K562 (cell line): Measurements from ENCODE around the gene MPIG6B. TPM values are rescaled to one million over a fixed set of nuclear protein-coding genes. Genes with fewer than 3 reads are reported as not detected.

Source experiments
- CBX3 ChIP-seq, 2 experiments: IDR thresholded peaks; 1 replicate in 1 of 2; 2 replicates in 1 of 2; pipeline ENCODE4 v1.6.1; 2012; ENCODE audit warnings: inconsistent platforms in 2 of 2, low read length in 2 of 2, borderline replicate concordance in 1 of 2, control low read depth in 1 of 2
- CTCF ChIP-seq, 3 experiments: IDR thresholded peaks in 2 of 3; conservative IDR thresholded peaks in 1 of 3; 2 replicates each; pipeline ENCODE4 v1.5.1; 2011 to 2012; ENCODE audit warnings: low read length in 3 of 3, mild to moderate bottlenecking in 3 of 3, control low read depth in 2 of 3, improper control_type of control experiment in 1 of 3, inconsistent platforms in 1 of 3, low read depth in 1 of 3, mixed read lengths in 1 of 3, moderate library complexity in 1 of 3; ENCODE audit not compliant: insufficient read depth in 2 of 3
- DACH1 ChIP-seq: fragments of 450-650 bp; IDR thresholded peaks from 2 replicates; pipeline ENCODE4 v1.6.1; 2018; ENCODE audit not compliant: partially characterized antibody
- DMBX1 ChIP-seq: fragments of 250-450 bp; sonication (Bioruptor Pico); IDR thresholded peaks from 2 replicates; pipeline ENCODE4 v1.8.0; 2022; ENCODE audit warnings: inconsistent platforms, mild to moderate bottlenecking, moderate library complexity, borderline replicate concordance
- FIP1L1 ChIP-seq: fragments of 200-400 bp; formaldehyde crosslinking; IDR thresholded peaks from 2 replicates; pipeline ENCODE4 v1.6.1; 2018; ENCODE audit warnings: mild to moderate bottlenecking, low read depth, low read length; ENCODE audit not compliant: poor library complexity, severe bottlenecking
- FOXM1 ChIP-seq, 2 experiments: fragments of 450-650 bp in 1 of 2; sonication (generic) in 1 of 2; formaldehyde crosslinking in 1 of 2; IDR thresholded peaks; 2 replicates each; pipeline versions ENCODE4 v1.6.1 to v1.9.0; 2017 to 2022; ENCODE audit warnings: low read depth in 2 of 2, mild to moderate bottlenecking in 2 of 2, missing genetic modification reagents in 1 of 2, moderate library complexity in 1 of 2
- GATAD2A ChIP-seq: fragments of 450-650 bp; IDR thresholded peaks from 2 replicates; pipeline ENCODE4 v1.6.1; 2017
- GTF2A2 ChIP-seq: IDR thresholded peaks from 2 replicates; pipeline ENCODE4 v1.6.1; 2016; ENCODE audit warnings: mild to moderate bottlenecking, missing genetic modification characterization, missing compliant biosample characterization
- HDAC1 ChIP-seq, 2 experiments: fragments of 450-650 bp; IDR thresholded peaks; 2 replicates each; pipeline ENCODE4 v1.6.1; 2016 to 2017; ENCODE audit warnings: inconsistent platforms in 1 of 2, mild to moderate bottlenecking in 1 of 2, moderate library complexity in 1 of 2
- MAFK ChIP-seq: IDR thresholded peaks from 2 replicates; pipeline ENCODE4 v1.6.1; 2011; ENCODE audit warnings: low read length, improper control_type of control experiment
- MYC ChIP-seq, 2 experiments: fragments of 250-450 bp in 1 of 2; sonication (Bioruptor Pico) in 1 of 2; IDR thresholded peaks; 2 replicates each; pipeline versions ENCODE4 v1.5.1 to v1.6.1; 2012 to 2021; ENCODE audit warnings: low read depth in 2 of 2, borderline replicate concordance in 1 of 2, improper control_type of control experiment in 1 of 2, low read length in 1 of 2, mild to moderate bottlenecking in 1 of 2, moderate library complexity in 1 of 2
- PATZ1 ChIP-seq: fragments of 250-450 bp; sonication (Bioruptor Pico); IDR thresholded peaks from 2 replicates; pipeline ENCODE4 v1.5.0; 2020; ENCODE audit warnings: mild to moderate bottlenecking, borderline replicate concordance
- SIN3A ChIP-seq, 2 experiments: fragments of 150-350 bp in 1 of 2; IDR thresholded peaks; 2 replicates each; pipeline ENCODE4 v1.6.1; 2011 to 2016; ENCODE audit warnings: borderline replicate concordance in 2 of 2, low read depth in 2 of 2, low read length in 2 of 2, mild to moderate bottlenecking in 2 of 2, moderate library complexity in 2 of 2; ENCODE audit not compliant: control insufficient read depth in 1 of 2
- ZNF124 ChIP-seq: sonication (generic); formaldehyde crosslinking; IDR thresholded peaks from 2 replicates; pipeline ENCODE4 v1.8.1; 2022; ENCODE audit warnings: missing genetic modification reagents
- ZNF280A ChIP-seq: fragments of 450-650 bp; IDR thresholded peaks from 2 replicates; pipeline ENCODE4 v1.6.1; 2018; ENCODE audit warnings: mild to moderate bottlenecking, low read depth; ENCODE audit not compliant: partially characterized antibody
- polyA plus RNA-seq, 8 experiments: library from polyadenylated mRNA; depleted of rRNA in 4 of 8; stranded (reverse) in 5 of 8; unstranded in 3 of 8; fragments of >200 nt; fragmentation: Nextera tagmentation in 2 of 8; fragmentation: Illumina TruSeq in 1 of 8; extraction: Ambion mirVana in 2 of 8; extraction: Trizol in 1 of 8; gene quantifications; 2 replicates each; pipeline versions ENCODE4 v1.2.1 to v1.2.3, GENCODE V29; 2011 to 2014; ENCODE audit warnings: inconsistent platforms in 1 of 8, missing spikeins in 1 of 8
- total RNA-seq, 7 experiments: library from RNA; depleted of rRNA in 6 of 7; stranded (reverse); fragments of >200 nt in 6 of 7; fragmentation: Illumina TruSeq in 2 of 7; extraction: Trizol in 2 of 7; gene quantifications; 2 replicates each; pipeline versions ENCODE4 v1.2.1 to v1.2.3, GENCODE V29; 2011 to 2021; ENCODE audit warnings: low replicate concordance in 1 of 7
- TF ChIP-seq, protein P1 (sequence below): fragments of 250-450 bp; sonication (Bioruptor Pico); IDR thresholded peaks from 2 replicates; pipeline ENCODE4 v1.5.0; 2021
- TF ChIP-seq, protein P2 (sequence below): IDR thresholded peaks from 2 replicates; pipeline ENCODE4 v1.6.1; 2016; ENCODE audit warnings: missing genetic modification characterization, missing compliant biosample characterization

MPIG6B gene
- total and polyA plus RNA-seq, 9 of the 15 experiments (the other 6 are each of a cell fraction or from before 2014, with no cell fraction given) = 0.11 to 1.2 (median 0.28) TPM; not detected in 1

GRCh38 chr6:31689249-31690110 lies 33.7 kb upstream of the MPIG6B start (continued):
- TF ChIP-seq ZNF280A (no peak), MYC (IDR thresholded peaks at IDR 0.05; ENCODE audit: low read depth, low read length) (no peak), MYC (CRISPR knock-in tag; IDR thresholded peaks at IDR 0.05; ENCODE audit: borderline replicate concordance, low read depth) (0 out of 2 replicates have a peak, but pooled peaks have one; percentile 15), SIN3A (IDR thresholded peaks at IDR 0.05; ENCODE audit: borderline replicate concordance in 2 of 2, control insufficient read depth in 1 of 2, low read depth in 2 of 2, low read length in 2 of 2) (no peak), ZNF124 (CRISPR knock-in tag) (no peak), GATAD2A (no peak), CTCF (IDR thresholded peaks at IDR 0.05 in 2 of 3, conservative IDR thresholded peaks at IDR 0.05 in 1 of 3; ENCODE audit: insufficient read depth in 2 of 3, low read depth in 1 of 3, low read length in 3 of 3) (peak; percentile 63 to 96 (median 68)), HDAC1 (IDR thresholded peaks at IDR 0.05) (peak in 1 of 2 experiments; percentile 13; a peak in 1 of 4 replicates), FIP1L1 (no peak), PATZ1 (CRISPR knock-in tag) (peak; percentile 39; the same call in 1 of the 2 replicates), MAFK (0 out of 2 replicates have a peak, but pooled peaks have one; percentile 19), FOXM1 (IDR thresholded peaks at IDR 0.05; ENCODE audit: low read depth) (no peak), FOXM1 (CRISPR knock-in tag; IDR thresholded peaks at IDR 0.05; ENCODE audit: low read depth) (no peak), CBX3 (IDR thresholded peaks at IDR 0.05; ENCODE audit: borderline replicate concordance in 1 of 2, low read length in 2 of 2) (no peak), GTF2A2 (tag) (no peak), DACH1 (no peak), DMBX1 (CRISPR knock-in tag) (no peak)
- TF ChIP-seq, protein P1, sequence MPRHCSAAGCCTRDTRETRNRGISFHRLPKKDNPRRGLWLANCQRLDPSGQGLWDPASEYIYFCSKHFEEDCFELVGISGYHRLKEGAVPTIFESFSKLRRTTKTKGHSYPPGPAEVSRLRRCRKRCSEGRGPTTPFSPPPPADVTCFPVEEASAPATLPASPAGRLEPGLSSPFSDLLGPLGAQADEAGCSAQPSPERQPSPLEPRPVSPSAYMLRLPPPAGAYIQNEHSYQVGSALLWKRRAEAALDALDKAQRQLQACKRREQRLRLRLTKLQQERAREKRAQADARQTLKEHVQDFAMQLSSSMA = 0 out of 2 replicates have a peak, but pooled peaks have one; percentile 41
- TF ChIP-seq, protein P2, sequence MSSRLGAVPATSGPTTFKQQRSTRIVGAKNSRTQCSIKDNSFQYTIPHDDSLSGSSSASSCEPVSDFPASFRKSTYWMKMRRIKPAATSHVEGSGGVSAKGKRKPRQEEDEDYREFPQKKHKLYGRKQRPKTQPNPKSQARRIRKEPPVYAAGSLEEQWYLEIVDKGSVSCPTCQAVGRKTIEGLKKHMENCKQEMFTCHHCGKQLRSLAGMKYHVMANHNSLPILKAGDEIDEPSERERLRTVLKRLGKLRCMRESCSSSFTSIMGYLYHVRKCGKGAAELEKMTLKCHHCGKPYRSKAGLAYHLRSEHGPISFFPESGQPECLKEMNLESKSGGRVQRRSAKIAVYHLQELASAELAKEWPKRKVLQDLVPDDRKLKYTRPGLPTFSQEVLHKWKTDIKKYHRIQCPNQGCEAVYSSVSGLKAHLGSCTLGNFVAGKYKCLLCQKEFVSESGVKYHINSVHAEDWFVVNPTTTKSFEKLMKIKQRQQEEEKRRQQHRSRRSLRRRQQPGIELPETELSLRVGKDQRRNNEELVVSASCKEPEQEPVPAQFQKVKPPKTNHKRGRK (tag) = no peak
